Measurements from ENCODE around the gene COIL. TPM values are rescaled to one million over a fixed set of nuclear protein-coding genes. Genes with fewer than 3 reads are reported as not detected.

COIL gene
- total and polyA plus RNA-seq, 9 of the 15 experiments (the other 6 are each of a cell fraction or from before 2014, with no cell fraction given), result 23.9 to 41.3 (median 28.7) TPM

DNA sequence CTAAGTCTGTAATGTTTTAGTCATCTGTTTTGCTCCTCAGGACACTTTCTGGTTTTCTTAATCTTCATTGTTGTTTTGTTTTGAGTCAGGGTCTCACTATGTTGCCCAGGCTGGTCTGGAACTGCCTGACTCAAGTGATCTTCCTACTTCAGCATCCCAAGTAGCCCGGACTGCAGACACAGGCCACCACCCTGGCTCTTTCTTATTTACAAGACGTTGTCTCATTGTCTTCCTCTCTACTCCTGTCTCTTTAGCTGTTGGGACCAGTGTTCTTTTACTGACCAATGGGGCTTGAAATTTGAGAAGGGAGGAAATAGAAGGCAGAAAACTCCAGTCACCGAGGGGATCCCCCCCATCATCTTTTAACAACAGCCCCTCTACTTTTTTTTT, 18.2 kb upstream of the COIL start:
- DNase-seq (ENCODE audit: extremely low read depth in 1 of 4, low spot score in 3 of 4) (peak in 2 of 4 experiments; percentile 9 to 27), FAIRE-seq (peak; percentile 46), ATAC-seq (no peak)
- Histone ChIP-seq H3K79me2 (ENCODE audit: control insufficient read depth, insufficient read depth, low read length) (no peaks in the 10 kb centered on the region), H3K27me3 (ENCODE audit: control insufficient read depth in 2 of 2, insufficient read depth in 2 of 2, low read length in 2 of 2) (no peaks in the 10 kb centered on the region), H3K9me1 (ENCODE audit: control insufficient read depth, insufficient read depth, low read length) (no peaks in the 10 kb centered on the region), H4K20me1 (replicated peaks; ENCODE audit: control insufficient read depth, insufficient read depth, low read length) (no peaks in the 10 kb centered on the region), H3K27ac (ENCODE audit: extremely low read depth, low read depth, low read length) (no peak overlapping the region), H3K4me3 (no peak overlapping the region), H3K4me1 (replicated peaks in 1 of 2; ENCODE audit: control insufficient read depth in 2 of 2, insufficient read depth in 2 of 2, low read length in 2 of 2) (peaks cover 19 to 27% of the 10 kb centered on the region in 2 experiments; a peak in 4 of 5 replicates), H3K36me3 (ENCODE audit: control insufficient read depth, insufficient read depth, low read length) (no peaks in the 10 kb centered on the region), H3K4me2 (ENCODE audit: insufficient read depth, low read length) (peak overlapping the region; percentile 93; the same call in 1 of the 2 replicates), H3K9me3 (replicated peaks; ENCODE audit: control insufficient read depth, insufficient read depth, low read depth, low read length) (no peaks in the 10 kb centered on the region), H3K9ac (ENCODE audit: insufficient read depth in 1 of 2, low read depth in 2 of 2, low read length in 2 of 2) (no peak overlapping the region), H2AFZ (ENCODE audit: low read depth, low read length) (peak overlapping the region; percentile 44)
- in situ Hi-C loops (cut with MboI) (no loop called here), intact Hi-C loops (cut with micrococcal nuclease) (no loop called here)
- no TSS peak for BruUV-seq (replicated peaks)
- 12% methylated on average over 3 of the region's 3 CpGs for WGBS (ENCODE audit: insufficient coverage, low coverage, missing lambda C conversion rate)
- ChIA-PET CTCF (ENCODE audit: low intra/inter-chr PET ratio) (no interaction called here), POLR2A (interaction anchor here (0.9 to 1.7 kb wide), 4 partner anchors 12 to 106 kb away, joined by 3 to 7 read pairs (median 5); partner anchors contain the start of genes AKAP1 and COIL)
- TF ChIP-seq NRF1 (conservative IDR thresholded peaks at IDR 0.05 in 1 of 2, IDR thresholded peaks at IDR 0.05 in 1 of 2) (0 out of 4 replicates have a peak, but pooled peaks of 1 of the 2 experiments have one; percentile 0), ETV5 (CRISPR knock-in tag; IDR thresholded peaks at IDR 0.05; ENCODE audit: low read depth) (no peak), TAF1 (IDR thresholded peaks at IDR 0.05; ENCODE audit: control insufficient read depth, extremely low read depth, insufficient read depth, low read length, severe bottlenecking) (no peak), ZNF41 (CRISPR knock-in tag; conservative IDR thresholded peaks at IDR 0.05) (no peak), FOXK2 (conservative IDR thresholded peaks at IDR 0.05 in 1 of 2, IDR thresholded peaks at IDR 0.05 in 1 of 2; ENCODE audit: low read depth in 2 of 2) (0 out of 4 replicates have a peak, but pooled peaks of 1 of the 2 experiments have one; percentile 13), NR1H2 (CRISPR knock-in tag; IDR thresholded peaks at IDR 0.05) (no peak), ZNF277 (CRISPR knock-in tag; IDR thresholded peaks at IDR 0.05; ENCODE audit: borderline replicate concordance) (no peak), ESRRA (IDR thresholded peaks at IDR 0.05; ENCODE audit: borderline replicate concordance, low read depth) (no peak), EHMT2 (IDR thresholded peaks at IDR 0.05) (no peak), OTX1 (CRISPR knock-in tag; IDR thresholded peaks at IDR 0.05) (no peak), ZNF121 (CRISPR knock-in tag; conservative IDR thresholded peaks at IDR 0.05) (0 out of 2 replicates have a peak, but pooled peaks have one; percentile 18), MCM2 (IDR thresholded peaks at IDR 0.05; ENCODE audit: low read depth) (no peak)
- TF ChIP-seq, protein P1, sequence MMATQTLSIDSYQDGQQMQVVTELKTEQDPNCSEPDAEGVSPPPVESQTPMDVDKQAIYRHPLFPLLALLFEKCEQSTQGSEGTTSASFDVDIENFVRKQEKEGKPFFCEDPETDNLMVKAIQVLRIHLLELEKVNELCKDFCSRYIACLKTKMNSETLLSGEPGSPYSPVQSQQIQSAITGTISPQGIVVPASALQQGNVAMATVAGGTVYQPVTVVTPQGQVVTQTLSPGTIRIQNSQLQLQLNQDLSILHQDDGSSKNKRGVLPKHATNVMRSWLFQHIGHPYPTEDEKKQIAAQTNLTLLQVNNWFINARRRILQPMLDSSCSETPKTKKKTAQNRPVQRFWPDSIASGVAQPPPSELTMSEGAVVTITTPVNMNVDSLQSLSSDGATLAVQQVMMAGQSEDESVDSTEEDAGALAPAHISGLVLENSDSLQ (IDR thresholded peaks at IDR 0.05), result no peak
- TF ChIP-seq, protein P2, sequence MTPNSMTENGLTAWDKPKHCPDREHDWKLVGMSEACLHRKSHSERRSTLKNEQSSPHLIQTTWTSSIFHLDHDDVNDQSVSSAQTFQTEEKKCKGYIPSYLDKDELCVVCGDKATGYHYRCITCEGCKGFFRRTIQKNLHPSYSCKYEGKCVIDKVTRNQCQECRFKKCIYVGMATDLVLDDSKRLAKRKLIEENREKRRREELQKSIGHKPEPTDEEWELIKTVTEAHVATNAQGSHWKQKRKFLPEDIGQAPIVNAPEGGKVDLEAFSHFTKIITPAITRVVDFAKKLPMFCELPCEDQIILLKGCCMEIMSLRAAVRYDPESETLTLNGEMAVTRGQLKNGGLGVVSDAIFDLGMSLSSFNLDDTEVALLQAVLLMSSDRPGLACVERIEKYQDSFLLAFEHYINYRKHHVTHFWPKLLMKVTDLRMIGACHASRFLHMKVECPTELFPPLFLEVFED (CRISPR knock-in tag; conservative IDR thresholded peaks at IDR 0.05), result no peak
- TF ChIP-seq, protein P3, sequence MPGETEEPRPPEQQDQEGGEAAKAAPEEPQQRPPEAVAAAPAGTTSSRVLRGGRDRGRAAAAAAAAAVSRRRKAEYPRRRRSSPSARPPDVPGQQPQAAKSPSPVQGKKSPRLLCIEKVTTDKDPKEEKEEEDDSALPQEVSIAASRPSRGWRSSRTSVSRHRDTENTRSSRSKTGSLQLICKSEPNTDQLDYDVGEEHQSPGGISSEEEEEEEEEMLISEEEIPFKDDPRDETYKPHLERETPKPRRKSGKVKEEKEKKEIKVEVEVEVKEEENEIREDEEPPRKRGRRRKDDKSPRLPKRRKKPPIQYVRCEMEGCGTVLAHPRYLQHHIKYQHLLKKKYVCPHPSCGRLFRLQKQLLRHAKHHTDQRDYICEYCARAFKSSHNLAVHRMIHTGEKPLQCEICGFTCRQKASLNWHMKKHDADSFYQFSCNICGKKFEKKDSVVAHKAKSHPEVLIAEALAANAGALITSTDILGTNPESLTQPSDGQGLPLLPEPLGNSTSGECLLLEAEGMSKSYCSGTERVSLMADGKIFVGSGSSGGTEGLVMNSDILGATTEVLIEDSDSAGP (CRISPR knock-in tag; IDR thresholded peaks at IDR 0.05), result no peak
- TF ChIP-seq, protein P4, sequence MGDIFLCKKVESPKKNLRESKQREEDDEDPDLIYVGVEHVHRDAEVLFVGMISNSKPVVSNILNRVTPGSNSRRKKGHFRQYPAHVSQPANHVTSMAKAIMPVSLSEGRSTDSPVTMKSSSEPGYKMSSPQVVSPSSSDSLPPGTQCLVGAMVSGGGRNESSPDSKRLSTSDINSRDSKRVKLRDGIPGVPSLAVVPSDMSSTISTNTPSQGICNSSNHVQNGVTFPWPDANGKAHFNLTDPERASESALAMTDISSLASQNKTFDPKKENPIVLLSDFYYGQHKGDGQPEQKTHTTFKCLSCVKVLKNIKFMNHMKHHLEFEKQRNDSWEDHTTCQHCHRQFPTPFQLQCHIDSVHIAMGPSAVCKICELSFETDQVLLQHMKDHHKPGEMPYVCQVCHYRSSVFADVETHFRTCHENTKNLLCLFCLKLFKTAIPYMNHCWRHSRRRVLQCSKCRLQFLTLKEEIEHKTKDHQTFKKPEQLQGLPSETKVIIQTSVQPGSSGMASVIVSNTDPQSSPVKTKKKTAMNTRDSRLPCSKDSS (IDR thresholded peaks at IDR 0.05; ENCODE audit: low read depth, partially characterized antibody), result no peak
